GM18909 (cell line): ENCODE data around the gene CSK.

Experiments used
- ATAC-seq: cut with Tn5 transposase; IDR thresholded peaks from one replicate; pipeline ENCODE4 v1.9.1; 2021; ENCODE audit warnings: mild to moderate bottlenecking; ENCODE audit not compliant: unreplicated experiment, poor library complexity

CSK gene

DNA sequence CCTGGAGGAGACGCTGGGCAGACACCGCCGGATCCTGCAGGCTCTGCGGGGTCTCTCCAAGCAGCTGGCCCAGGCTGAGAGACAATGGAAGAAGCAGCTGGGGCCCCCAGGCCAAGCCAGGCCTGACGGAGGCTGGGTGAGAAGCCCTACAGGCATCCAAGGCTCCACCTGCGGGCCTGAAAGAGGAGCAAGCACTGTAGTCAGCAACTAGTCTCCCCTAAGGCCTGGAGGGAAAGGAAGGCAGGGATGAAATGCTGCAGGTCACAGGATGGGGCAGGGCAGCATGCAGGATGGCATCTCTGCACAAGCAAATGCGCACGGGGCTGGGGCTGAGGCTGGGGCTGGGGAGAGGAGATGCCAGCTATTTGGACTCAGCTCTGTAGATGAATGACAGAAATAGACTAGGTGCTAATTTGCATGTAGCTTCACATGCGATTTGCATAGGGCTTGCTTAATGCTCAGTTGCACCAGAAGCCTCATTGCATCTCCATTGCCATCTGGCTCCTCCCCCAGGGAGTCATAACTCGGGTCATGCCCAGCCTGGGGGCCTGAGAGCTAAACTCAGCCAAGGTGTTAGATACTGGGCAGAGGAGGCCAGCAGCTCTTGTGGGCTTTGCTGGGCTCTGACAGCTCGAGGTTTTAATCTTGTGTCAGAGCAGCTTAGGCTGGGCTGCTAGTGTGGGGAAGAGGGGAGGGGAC lies 39.4 kb downstream of the CSK start:
- peak; percentile 75 for ATAC-seq

DNA sequence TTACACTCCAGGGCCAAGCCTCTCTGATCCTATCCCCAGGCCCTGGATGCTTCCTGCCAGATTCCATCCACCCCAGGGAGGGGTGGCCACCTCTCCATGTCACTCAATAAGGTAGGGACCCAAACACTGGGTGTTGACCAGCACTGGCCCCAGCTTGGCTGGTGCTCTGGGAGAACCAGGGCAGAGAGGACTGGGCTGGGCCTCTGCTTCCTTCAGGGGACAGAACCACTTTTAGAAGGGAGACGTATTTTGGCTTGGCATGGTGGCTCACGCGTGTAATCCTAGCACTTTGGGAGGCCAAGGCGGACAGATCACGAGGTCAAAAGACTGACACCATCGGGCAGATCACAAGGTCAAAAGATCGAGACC lies 39.9 kb downstream of the CSK start:
- ATAC-seq: no peak

DNA sequence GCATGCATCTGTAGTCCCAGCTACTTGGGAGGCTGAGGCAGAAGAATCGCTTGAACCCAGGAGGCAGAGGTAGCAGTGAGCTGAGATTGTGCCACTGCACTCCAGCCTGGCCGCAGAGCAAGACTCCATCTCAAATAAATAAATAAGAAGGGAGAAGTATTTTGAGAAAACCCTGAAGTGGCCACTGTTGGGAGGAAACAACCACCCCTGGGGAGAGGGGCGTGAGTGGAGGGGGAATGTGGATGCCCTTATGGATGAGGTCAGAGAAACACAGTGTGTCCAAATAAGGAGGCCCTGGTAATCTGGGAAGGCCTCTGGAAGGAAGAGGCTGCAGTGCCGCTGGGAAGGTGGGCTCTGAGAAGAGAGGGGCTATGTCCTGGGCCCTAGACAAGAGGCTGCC lies 40.4 kb downstream of the CSK start:
- no peak for ATAC-seq

DNA sequence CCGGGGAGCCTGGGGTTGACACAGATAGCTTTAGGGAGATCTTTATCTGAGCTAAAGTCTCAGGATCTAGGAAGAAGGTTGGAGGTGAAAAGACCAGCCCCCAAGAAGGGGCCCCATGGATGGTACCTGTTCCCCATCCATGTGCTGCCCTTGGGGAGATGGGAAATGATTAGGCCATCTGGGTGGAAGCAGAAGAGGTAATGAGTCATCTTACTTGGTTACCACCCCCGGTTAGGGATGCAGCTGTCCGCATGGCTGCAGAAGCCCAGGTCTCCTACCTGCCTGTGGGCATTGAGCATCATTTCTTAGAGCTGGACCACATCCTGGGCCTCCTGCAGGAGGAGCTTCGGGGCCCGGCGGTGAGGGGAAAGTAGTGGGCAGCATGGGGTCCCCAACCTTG lies 41.4 kb downstream of the CSK start:
- no peak for ATAC-seq

DNA sequence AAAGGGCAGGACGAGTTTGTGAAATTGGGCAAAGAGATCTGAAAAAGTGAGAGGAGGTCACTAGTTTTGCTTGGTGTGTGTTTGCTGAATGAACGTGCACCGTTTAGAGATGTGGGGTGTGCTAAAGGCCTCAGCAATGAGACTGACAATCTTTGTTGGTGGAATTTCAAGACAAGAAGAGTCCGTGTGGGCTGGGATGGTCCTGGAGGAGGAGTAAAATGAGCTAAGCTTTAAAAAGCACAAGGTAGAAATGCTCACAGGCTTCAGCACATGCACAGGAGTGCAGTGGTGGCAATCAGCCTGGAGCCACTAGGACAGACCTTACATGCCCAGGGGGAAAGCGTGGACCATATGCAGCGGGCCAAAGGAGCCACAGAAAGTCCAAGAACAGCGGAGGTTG lies 43.1 kb downstream of the CSK start:
- ATAC-seq: no peak

DNA sequence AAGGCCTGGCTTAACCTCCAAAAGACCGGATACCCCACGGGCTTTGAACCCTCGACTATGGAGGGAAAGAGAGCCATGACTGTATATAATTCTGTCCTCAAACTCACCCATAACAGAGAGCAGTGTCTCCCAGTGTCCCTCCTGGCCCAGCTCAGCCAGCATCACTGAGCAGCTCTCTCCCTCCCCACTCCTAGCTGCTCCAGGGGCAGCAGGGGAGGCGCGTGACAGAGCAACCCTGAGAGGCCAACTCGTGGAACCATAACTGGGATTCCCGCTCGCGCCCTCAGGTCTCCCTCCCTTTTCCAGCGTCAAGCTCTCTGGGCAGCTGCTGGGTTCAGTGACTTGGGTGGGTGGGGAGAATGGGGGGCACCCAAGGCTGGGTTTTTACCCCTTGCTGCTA lies 44.0 kb downstream of the CSK start:
- ATAC-seq: no peak

DNA sequence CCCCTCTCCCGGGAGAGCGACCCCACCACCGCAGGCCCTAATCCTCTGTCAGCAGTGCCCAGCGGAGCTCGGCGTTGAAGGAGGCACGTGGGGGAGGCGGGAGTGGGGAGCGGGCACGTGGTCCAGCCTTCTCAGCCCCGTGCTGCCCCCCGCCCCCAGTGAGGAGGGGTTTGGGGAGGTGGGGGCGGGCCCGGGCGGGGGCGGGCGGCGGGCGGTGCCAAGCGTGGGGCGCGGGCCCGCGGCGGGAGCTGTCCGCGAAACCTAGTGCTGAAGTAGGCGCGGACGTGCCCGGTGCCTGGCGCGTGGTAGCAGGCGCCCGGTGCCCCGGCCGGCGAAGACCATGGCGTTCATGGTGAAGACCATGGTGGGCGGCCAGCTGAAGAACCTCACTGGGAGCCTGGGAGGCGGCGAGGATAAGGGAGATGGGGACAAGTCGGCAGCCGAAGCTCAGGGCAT lies 44.5 kb downstream of the CSK start, which contains the start of gene CPLX3:
CPLX3 (plus strand) TSS at position 264 of the 456 bp plus-strand sequence; CDS start at position 341, 77 bp downstream.
- no peak for ATAC-seq

DNA sequence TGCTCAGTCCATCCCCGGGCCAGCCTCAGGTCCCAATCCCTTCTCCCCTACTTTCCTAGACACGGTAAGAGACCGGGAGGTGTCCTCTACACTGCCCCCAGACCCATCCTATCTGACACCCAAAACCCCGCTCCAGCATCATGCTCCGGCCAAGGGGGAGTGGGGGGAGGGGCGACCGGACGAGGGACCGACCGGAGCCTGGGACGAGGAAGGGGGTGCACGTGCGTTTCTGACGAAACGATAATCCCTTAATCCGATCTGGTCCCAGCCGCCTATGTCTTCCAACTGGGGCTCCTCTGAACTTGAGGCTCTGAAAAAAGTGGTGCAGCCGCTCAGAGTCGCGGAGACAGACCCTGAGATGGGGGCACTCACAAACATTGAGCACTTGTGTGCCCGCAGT lies 45.0 kb downstream of the CSK start:
- ATAC-seq: no peak

DNA sequence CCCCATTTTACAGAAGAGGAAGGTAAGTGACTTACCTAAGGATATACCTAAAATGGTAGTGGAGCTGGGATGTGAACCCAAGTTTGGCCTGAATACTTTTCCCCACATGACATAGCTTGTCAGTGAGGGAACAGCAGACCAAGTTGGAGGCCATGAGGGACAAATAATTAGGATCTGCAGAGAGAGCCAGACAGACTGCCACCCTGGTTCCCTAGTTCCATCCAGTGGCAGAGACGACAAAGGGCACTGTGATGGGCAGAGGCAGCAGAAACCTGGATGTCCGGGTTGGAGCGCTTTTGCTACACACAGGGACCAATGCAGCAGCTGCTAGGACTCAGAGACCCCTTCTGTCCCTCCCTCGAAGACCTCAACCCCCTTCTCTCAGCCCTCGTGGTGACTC lies 45.7 kb downstream of the CSK start:
- ATAC-seq: no peak

DNA sequence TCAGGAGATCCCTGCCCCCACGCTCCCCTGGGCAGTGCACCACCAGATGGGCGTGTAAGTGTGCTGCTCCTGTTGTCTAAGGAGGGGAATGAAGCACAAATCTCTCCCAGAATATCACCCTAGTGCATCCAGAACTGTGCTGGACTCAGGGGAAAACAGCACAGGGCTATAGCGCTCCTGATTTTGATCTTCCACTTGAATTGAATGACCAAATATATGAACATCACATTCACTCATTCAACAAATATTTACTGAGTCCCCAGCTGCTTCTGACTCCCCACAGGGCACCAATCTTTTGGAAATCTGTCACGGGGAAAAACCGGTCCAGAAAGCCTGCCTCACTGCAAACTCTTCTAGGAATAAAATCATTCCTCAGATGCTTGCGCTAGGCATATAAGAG lies 47.0 kb downstream of the CSK start:
- no peak for ATAC-seq

DNA sequence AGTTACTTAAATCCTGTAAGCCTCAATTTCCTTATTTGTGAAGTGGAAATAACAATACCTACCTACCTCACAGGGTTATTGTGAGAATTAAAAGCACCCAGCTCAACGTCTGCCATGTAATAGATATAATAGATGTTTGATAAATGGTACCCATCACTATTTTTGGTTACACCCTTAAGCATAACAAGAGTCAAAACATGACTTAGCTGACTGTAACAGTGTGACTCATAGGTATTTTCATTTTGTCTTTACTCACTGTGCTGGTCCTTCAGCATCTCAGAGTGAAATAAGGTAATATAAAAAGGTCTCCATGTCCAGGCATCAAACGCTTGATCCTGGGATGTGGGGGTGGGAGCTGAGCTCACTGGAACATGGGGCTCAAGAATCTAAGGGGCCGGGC lies 47.6 kb downstream of the CSK start:
- no peak for ATAC-seq

DNA sequence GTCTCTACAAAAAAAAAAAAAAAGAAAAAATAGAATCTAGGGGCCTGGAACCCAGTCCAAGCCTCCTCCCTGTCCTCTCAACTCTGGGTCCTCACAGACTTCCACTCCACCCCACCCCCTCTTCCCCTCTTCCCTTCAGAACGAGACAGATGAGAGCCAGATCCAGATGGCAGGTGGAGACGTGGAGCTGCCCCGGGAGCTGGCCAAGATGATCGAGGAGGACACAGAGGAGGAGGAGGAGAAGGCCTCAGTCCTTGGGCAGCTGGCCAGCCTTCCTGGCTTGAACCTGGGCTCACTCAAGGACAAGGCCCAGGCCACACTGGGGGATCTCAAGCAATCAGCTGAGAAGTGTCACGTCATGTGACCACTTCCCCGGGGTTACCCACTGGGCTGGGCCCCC lies 48.1 kb downstream of the CSK start:
- no peak for ATAC-seq

DNA sequence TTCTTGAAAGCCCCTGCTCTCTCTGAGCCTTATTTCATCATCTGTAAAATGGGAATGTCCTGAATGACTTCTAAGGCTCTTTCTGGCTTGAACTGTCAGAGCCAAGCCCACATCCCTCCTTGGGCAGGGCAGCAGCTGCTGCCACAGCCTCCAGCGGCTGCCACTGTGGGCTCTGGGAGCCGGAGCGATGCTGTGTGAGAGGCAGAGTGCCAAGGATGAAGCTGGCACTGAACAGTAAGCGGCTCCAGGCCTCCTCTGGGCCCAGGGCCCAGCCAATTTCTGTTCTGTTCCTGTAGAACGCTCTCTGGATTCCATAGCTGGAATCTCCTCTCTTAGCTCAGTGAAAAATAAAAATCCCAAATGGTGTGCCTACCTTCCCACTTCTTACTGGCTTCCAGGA lies 49.0 kb downstream of the CSK start:
- ATAC-seq: no peak

DNA sequence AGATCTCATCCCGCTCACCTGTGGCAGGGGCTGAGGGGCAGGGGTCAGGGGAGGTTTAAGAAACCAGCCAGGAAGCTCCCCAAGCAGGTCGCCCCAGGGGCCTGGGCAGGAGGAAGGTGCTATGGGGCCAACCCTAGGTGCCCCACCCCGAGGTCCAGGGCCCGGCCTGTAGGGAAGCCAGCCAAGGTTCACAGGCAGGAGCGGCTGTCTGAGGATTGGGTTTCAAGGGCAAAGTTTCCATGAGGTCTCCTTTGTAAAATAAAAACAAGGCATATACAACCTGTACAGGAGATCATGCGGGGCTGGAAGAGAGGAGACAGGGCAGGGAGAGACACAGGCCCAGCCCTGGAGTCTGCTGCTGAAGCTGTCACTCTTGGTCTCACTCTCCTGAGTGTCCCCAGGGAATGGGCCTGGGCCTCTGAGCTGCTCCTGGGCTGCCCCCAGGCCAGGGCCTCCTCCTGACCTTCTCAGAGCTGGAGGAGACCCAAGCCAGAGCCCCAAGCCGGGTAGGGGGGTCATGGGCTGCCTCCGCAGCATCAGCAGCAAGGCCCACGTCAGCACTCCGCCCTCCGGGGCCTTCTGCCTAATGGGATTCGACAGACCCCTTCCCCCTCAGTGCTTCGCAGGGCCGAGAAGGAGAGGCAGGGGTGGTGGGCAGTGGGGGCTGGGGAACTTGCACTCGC lies 50.1 kb downstream of the CSK start:
- ATAC-seq: no peak

DNA sequence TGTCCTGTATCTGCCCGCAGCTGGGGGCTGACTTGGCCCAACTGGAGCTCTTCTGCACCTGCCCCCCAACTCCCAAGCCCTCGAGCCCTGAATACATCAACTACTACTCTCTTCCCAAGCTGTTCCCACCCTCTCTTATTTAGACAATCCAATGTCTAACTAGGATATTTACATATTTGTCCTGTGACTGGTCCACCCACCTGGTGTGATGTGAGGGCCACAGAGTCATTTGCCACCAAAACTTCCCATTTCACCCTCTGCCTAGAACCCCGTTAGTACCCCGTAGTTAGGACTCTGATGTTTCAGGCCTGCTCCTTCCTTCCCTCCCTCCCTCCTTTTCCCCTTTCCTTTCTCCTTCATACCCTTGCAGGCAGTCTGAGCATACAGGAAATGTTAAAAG lies 50.9 kb downstream of the CSK start:
- ATAC-seq: no peak

DNA sequence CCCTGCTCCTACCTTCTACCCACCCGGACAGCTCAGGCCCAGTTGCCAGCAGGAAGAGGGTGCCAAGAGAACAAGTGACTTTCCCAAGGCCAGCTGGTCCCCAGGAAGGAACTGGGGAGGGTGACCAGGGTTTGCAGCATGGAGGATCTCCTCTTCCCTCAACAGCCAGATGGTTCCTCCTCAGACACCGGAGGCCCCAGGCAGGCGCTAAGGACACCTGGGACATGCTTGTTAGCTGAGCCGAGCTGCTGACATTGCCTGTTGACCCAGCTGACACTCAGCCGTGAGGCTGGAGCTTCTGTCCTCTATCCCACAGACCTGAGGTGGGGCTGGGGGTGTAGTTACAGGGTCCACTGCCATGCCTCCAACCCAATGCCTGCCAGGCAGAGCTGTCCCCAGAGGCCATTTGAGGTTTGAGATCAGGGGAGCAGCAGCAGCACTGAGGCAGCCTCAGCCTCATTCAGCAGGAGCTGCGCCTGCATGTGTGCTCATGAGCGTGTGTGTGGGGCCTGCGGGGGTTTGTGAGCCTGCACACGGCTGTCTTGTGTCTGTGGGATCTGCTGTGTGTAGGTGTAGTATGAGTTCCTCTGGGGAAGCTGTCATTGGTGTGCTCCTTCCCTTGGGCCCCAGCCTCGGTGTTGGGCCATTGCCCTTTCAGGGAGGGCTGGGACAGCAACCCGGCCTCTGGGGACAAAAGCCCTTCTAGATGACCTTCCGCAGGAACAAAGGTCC lies 51.7 kb downstream of the CSK start:
- ATAC-seq: no peak

DNA sequence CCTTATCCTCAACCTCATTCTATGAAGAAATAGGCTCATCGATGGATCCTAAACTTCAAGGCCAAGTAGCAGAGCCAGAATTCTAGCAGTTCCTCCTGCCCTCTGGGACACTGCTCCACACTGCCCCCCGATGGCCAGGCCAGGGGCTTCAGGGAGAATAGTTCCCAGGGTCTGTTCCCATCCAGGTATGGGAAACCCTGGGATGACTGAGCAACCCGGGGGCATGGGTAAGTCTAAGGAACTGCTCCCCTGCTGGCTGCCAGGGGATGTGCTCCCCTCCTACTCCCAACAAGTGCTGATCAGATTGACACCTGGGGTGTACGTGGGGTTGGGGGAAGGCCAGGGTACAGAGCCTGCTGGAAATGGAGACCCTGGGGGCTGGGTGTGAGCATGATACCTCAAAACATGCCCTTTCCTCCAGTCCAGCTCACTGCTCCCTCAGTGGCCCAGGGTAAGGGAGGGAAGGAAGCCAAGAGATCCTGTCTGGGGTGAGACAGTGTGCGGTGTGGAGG lies 53.5 kb downstream of the CSK start:
- no peak for ATAC-seq

DNA sequence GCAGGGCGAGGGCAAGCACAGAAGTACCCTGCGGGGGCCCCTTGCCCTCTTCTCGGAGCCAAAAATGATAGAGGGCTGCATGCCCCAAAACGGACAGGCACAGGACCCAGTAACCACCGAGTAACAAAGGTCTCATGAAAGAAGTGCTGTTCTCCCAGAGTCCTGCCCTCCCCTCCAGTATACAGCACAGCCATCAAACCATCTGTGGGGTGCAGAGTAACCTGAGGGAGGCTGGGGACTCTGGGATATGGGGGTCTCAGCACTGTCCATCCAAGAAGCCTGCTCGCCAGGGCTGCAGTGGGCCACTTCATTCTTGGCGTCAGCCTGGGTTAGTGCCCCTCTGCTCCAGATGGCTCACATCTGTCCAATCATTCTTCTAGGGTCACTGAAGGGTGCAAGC lies 55.0 kb downstream of the CSK start:
- ATAC-seq: no peak

DNA sequence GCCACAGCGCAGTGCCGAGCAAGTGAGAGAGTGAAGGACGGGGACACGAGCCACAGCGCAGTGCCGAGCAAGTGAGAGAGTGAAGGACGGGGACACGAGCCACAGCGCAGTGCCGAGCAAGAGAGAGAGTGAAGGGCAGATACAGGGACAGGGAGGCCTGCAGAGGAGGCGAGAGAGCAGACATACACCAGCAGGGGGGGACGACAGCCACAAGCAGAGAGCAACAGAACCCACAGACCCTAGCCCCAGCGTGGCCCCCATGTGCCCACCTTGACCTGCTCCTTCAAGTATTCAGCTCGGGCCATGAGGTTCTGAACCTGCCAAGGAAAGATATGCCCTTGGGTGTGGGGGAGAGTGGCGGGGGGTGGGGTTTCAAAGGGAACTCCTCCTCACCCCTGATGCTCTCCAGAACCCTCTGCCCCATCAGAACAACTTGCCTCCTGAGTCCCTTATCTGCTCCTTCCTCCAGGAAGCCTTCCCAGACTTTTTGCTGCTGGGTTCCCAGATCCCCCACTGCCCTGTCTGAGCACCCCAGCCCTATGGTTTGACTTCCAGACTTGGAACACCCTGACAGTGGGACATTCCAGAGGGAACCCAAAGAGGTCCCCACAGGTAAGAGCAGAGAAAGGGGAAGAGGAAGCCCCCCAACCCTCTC lies 55.7 kb downstream of the CSK start:
- no peak for ATAC-seq

DNA sequence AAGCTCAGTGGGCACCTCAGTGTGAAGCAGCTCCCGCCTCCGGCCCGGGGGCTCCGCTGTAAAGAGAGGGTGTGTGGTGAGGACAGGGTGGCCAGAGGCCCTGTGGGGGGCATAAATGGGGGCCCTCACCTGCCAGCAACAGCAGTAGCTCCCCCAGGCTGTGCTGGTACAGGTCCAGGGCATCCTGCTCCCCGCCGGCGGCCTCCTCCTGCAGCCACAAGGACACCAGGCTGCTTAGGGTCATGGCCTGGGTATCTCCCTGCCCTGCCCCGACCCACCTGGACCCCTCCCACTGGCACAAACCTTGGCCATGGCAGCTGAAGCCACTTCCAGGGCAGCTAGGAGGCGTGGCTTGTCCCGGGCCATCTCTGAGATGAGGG lies 56.2 kb downstream of the CSK start:
- no peak for ATAC-seq
